GM18526 (cell line): ENCODE measurements around the gene ZNF862.

ENCODE experiments used
- POLR2A ChIP-seq: IDR thresholded peaks from 3 replicates; pipeline ENCODE4 v1.6.1; 2011; ENCODE audit not compliant: insufficient read length; ENCODE audit errors: extremely low read depth

Gene ZNF862

DNA sequence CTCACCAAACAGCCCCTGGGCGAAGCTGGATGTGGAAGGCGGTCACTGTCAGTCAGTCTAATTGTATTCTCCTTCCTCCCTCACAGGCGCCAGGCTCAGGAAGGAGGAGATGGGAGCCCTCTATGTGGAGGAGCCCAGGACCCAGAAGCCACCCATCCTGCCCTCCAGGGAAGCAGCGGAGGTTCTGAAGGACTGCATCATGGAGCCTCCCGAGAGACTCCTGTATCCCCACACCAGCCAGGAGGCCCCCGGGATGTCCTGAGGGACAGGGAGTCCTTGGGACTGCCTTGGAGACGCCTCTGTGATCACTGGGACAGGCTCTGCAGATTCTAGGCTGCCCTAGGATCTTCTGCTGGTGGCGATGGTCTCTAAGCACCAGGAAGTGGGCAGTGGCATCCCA lies 25.8 kb downstream of the ZNF862 start:
- TF ChIP-seq POLR2A = no peak

- no peak for TF ChIP-seq POLR2A
Observed at GRCh38 chr7:149864751-149865150, 26.6 kb downstream of the ZNF862 start.

DNA sequence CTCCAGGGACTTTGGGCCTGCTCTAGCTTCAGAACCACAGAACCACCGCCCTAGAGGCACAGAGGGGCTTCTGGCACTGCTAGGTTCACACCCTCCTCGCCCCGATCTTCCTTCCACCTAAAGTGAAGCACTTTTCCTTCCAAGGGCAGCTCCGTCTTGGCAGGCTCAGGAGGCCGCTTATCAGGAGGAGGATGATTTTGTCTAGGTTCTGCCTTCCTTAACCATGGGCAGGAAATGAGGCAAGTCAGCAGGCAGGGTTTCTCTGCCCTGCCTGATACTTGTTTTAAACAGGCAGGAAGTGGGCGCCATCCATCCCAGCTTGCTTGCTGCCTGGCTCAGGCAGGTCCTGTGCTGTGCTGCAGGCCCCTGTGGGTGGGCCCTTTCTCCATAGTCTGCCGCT lies 27.3 kb downstream of the ZNF862 start:
- no peak for TF ChIP-seq POLR2A

DNA sequence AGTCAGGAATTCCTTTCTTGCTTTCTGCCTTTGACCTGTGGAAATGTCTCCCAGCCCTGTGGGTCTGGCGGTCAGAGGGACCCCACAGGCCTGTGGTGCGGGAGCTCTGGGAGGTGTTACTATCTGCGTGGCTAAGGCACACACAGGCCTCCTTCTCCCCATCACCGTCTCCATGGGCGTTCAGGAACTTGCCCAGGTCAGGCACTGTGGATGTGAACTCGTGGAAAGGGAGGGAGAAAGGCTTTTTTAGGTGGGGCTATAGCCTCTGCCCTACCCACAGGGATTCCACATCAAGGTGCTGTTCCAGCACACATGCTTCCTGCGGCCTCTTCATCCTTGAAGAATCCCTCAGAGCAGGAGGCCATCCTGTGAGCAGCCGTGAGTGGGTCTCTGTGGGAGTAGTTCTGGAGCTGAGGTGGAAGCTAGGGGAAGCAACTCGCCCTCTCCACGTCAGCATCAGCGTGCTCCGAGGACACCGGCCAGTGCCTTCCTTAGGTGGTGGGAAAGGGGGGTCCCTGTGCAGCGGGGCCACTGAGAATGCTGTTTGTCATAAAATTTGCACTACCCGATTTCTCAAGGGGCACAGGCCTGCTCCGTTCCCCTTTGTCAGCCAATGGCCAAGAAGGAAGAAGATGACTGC lies 28.1 kb downstream of the ZNF862 start:
- no peak for TF ChIP-seq POLR2A

DNA sequence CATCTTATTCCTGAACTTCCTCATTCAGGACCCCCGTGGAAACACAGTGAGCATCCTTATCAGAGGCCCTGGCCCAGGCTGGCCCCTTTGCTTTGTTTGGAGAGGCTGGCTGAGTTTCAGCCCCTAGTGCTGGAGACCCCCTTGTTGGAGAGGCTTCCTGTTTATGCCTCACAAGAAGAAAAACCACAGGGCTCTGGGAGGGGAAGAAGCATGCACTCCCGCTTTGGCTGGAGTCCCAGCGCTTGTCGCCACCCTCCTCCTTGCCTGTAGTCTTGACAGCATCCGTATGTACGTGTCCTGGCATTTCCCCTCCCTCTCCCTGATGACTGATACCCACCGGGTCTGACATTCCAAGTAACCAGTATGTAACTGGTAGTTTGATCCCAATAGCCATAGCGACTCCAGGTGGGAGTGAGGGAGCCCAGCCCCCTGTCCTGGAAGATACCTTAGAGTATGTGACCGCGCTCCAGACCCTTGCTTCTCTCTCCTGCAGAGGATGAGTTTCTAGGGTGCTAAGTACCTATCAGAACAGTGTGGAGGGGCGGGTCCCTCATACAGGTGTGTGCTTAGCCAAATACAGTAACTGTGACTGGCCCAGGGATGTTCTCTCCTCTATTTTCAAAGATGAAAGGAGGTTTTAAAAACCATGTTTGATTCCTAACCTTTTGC lies 28.7 kb downstream of the ZNF862 start:
- no peak for TF ChIP-seq POLR2A

GRCh38 chr7:149867762-149868622 lies 29.8 kb downstream of the ZNF862 start:
- TF ChIP-seq POLR2A = no peak

DNA sequence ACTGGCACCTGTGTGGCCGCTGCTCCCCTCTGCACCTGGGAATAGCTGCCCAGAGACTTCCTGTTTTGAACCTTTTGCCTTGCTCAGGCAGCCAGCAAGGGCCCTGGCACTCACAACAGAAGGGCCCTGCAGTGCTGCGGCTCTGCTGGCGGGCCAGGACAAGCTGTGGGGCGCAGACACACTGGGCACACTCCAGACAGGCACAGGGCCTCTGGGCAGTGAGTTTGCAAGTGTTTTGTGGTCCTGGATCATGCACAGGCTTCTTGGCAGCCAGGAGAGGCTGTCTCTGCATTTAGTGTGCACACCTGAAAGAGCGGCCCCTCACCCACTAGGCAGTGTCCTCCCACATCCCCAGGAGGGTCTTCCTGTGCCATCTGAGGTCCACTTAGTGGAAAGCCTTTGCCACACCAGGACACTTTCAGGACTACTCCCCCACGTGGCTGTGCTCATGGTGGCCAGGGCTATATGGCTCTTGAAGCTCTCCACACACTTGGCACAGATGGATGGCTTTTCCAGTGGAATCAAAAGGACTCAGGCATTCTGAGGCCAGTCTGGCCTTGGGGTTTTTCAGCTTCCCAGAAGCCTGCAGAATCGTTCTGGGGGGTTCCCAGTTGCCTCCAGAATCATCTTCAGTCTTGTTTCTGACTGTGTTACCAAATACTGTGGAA lies 30.6 kb downstream of the ZNF862 start:
- no peak for TF ChIP-seq POLR2A

DNA sequence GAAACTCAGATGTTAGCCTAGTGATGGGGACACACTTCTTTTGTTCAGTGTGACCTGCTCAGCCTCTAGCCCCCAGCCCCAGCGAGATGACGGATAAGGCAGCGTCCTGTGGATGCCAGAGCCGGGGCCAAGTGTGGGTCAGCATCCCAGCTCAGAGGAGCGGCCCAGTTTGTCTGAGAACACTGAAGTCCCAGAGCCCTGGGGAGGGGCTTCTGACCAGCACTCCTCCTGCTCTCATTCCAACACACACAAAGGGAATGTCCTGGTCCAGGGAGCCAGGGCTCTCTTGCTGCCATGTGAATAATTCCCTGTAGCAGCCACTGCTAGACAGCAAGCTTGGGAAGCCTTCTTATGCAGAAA lies 31.1 kb downstream of the ZNF862 start:
- no peak for TF ChIP-seq POLR2A

DNA sequence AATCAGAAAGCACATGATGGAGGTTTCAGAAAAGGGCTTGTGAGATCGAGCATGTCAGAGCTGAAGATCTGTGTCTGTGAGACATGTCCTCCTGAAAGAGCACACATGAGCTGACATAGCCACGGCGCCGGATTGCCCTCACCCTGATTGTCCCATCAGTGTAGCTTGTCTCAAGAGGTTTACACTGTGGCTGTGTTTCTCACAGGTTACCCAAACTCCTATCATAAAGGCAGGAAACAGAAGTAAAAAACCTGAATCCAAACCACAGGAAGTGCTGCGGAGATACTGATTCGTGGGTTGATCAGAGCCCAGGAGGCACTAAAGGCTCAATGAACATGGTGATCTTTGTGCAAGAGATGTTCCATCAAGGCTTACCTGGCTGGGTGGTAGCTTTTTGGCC lies 31.7 kb downstream of the ZNF862 start:
- no peak for TF ChIP-seq POLR2A

- no peak for TF ChIP-seq POLR2A
Observed at GRCh38 chr7:149870274-149870673, 32.1 kb downstream of the ZNF862 start.

GRCh38 chr7:149870701-149871483 lies 32.7 kb downstream of the ZNF862 start:
- no peak for TF ChIP-seq POLR2A

DNA sequence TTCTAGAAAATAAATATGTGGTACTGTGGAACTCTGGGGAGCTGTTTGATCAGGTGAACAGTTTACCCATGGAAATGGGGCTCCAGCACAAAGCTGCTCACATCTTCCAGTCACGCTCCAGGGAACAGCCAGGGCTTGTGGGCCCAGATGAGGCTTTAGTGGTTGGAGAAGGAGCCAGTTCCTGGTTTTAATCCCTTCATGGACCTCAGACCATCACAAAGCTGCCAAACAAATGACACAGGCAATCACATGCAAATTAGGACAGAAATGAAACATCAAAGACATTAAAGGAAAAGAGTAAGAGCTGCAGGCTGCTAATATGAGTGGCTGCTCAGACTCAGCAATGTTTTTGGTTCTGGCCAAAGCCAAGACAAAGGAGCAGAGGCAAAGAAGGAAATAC lies 33.4 kb downstream of the ZNF862 start:
- no peak for TF ChIP-seq POLR2A

- no peak for TF ChIP-seq POLR2A
Observed at GRCh38 chr7:149872419-149873073, 34.4 kb downstream of the ZNF862 start.
